Fibroblast of pulmonary artery (primary cell): ENCODE results near the gene ACOXL.

ENCODE experiments used
- DNase-seq: peaks from one replicate; pipeline ENCODE4 v3.0.0-alpha.2; 2010; ENCODE audit warnings: low read depth
- H3K4me3 ChIP-seq: replicated peaks from 2 replicates; pipeline ENCODE4 v1.5.1; 2011; ENCODE audit warnings: low read depth, mild to moderate bottlenecking, control low read depth, low read length, moderate library complexity
- CTCF ChIP-seq: IDR thresholded peaks from 2 replicates; pipeline ENCODE4 v1.5.1; 2011; ENCODE audit warnings: mild to moderate bottlenecking, control low read depth, low read length, inconsistent platforms; ENCODE audit errors: missing control alignments

Gene ACOXL

GRCh38 chr2:110740747-110741349 is 8.5 kb downstream of the ACOXL start:
- no peak for TF ChIP-seq CTCF
- DNase-seq: no peak
- H3K4me3 ChIP-seq: no peak overlapping the region

GRCh38 chr2:110741491-110741980 is 9.2 kb downstream of the ACOXL start:
- TF ChIP-seq CTCF: no peak
- no peak for DNase-seq
- no peak overlapping the region for H3K4me3 ChIP-seq

- H3K4me3 ChIP-seq: no peak overlapping the region
- DNase-seq: no peak
- no peak for TF ChIP-seq CTCF
Measured at GRCh38 chr2:110742412-110742811, 10.0 kb downstream of the ACOXL start.

GRCh38 chr2:110743600-110743999 is 11.2 kb downstream of the ACOXL start:
- no peak for DNase-seq
- no peak overlapping the region for H3K4me3 ChIP-seq
- TF ChIP-seq CTCF: no peak

- no peak for DNase-seq
- no peak overlapping the region for H3K4me3 ChIP-seq
- no peak for TF ChIP-seq CTCF
Measured at GRCh38 chr2:110744429-110744828, 12.1 kb downstream of the ACOXL start.

- no peak for DNase-seq
- no peak for TF ChIP-seq CTCF
- no peak overlapping the region for H3K4me3 ChIP-seq
Measured at GRCh38 chr2:110745048-110745447, 12.7 kb downstream of the ACOXL start.

GRCh38 chr2:110746586-110747521 is 14.5 kb downstream of the ACOXL start:
- DNase-seq: no peak

More at GRCh38 chr2:110746586-110747521, 14.5 kb downstream of the ACOXL start:
- no peak overlapping the region for H3K4me3 ChIP-seq
- no peak for TF ChIP-seq CTCF
